ENCODE results near the gene CPN2. TPM values are rescaled to one million over a fixed set of nuclear protein-coding genes. Genes with fewer than 3 reads are reported as not detected.

The CPN2 gene
- total and polyA plus RNA-seq, 4 donors: not detected

DNA sequence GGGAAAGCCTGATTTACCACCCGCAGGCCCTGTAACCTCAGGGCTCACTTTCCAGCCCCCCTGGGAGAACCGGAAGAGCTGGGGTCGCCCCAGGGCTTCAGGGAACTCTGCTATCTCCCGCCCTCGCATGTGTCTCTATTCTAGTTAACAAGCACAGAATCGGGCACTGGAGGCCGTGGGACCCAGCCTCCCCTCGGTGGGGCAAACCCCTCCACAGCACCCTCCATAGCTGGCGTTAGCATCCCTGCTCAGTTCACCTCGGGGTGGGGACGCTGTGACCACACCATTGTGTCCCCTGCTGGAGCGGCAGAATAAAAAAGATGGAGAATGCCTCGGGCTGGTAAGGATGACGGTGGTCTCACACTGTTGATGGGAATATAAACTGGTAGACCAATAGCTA is 21.9 kb upstream of the CPN2 start:
- no peak for ATAC-seq (ENCODE audit: insufficient read depth, low FRiP score)
- no peak for DNase-seq
- Histone ChIP-seq H3K4me1 (ENCODE audit: control insufficient read depth in 5 of 5, insufficient read depth in 5 of 5, low read length in 5 of 5) (peaks cover 0 to 10% (median 3%) of the 10 kb centered on the region in 5 donors), H3K27ac (ENCODE audit: low read depth in 1 of 2, low read length in 1 of 2) (no peak overlapping the region), H3K9ac (ENCODE audit: insufficient read depth in 1 of 2, low read length in 2 of 2) (no peak overlapping the region), H3K9me3 (ENCODE audit: control insufficient read depth in 4 of 4, insufficient read depth in 3 of 4, low read length in 3 of 4) (no peaks in the 10 kb centered on the region), H3K4me3 (no peak overlapping the region), H3K36me3 (ENCODE audit: control insufficient read depth in 4 of 4, insufficient read depth in 4 of 4, low read length in 4 of 4) (no peaks in the 10 kb centered on the region), H3K27me3 (ENCODE audit: control insufficient read depth in 3 of 3, insufficient read depth in 3 of 3, low read length in 2 of 3) (peaks cover 0 to 18% (median 6%) of the 10 kb centered on the region in 3 donors)
- TF ChIP-seq, protein P1, sequence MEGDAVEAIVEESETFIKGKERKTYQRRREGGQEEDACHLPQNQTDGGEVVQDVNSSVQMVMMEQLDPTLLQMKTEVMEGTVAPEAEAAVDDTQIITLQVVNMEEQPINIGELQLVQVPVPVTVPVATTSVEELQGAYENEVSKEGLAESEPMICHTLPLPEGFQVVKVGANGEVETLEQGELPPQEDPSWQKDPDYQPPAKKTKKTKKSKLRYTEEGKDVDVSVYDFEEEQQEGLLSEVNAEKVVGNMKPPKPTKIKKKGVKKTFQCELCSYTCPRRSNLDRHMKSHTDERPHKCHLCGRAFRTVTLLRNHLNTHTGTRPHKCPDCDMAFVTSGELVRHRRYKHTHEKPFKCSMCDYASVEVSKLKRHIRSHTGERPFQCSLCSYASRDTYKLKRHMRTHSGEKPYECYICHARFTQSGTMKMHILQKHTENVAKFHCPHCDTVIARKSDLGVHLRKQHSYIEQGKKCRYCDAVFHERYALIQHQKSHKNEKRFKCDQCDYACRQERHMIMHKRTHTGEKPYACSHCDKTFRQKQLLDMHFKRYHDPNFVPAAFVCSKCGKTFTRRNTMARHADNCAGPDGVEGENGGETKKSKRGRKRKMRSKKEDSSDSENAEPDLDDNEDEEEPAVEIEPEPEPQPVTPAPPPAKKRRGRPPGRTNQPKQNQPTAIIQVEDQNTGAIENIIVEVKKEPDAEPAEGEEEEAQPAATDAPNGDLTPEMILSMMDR (IDR thresholded peaks at IDR 0.05; ENCODE audit: control extremely low read depth, extremely low read depth): no peak
- 92 to 98% methylated on average over 14 of the region's 14 CpGs for WGBS, 2 donors

DNA sequence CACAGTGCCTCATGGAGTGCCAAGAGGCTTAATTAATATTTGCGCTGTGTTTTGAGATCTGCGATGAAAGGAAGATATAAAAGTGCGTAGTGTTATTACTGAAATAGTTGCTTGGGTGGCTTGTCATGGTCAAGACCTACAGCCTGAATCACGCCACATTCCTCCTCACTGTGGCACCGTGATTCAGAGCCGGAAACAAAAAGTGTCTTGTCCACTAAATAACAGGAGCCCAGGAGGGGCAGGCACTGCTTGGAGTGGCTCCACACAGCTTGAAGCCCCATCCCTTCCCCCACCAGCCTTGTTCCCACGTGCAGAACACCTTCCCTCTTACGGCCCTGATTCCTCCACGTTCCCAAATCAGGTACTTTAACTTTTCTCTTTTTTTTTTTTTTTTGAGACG is 19.6 kb upstream of the CPN2 start:
- no peak overlapping the region for H3K4me3 ChIP-seq
- no peak for DNase-seq
- no peaks in the 10 kb centered on the region for H3K36me3 ChIP-seq (ENCODE audit: control insufficient read depth in 4 of 4, insufficient read depth in 4 of 4, low read length in 4 of 4)
- TF ChIP-seq, protein P1 (IDR thresholded peaks at IDR 0.05; ENCODE audit: control extremely low read depth, extremely low read depth): no peak
- H3K9ac ChIP-seq (ENCODE audit: insufficient read depth in 1 of 2, low read length in 2 of 2): no peak overlapping the region
- H3K9me3 ChIP-seq (ENCODE audit: control insufficient read depth in 4 of 4, insufficient read depth in 3 of 4, low read length in 3 of 4): no peaks in the 10 kb centered on the region
- peaks cover 0 to 18% (median 6%) of the 10 kb centered on the region in 3 donors for H3K27me3 ChIP-seq (ENCODE audit: control insufficient read depth in 3 of 3, insufficient read depth in 3 of 3, low read length in 2 of 3)
- no peak for ATAC-seq (ENCODE audit: insufficient read depth, low FRiP score)
- 67 to 84% methylated on average over 9 to 10 of the region's 10 CpGs for WGBS, 2 donors
- no peak overlapping the region for H3K27ac ChIP-seq (ENCODE audit: low read depth in 1 of 2, low read length in 1 of 2)
- H3K4me1 ChIP-seq (ENCODE audit: control insufficient read depth in 5 of 5, insufficient read depth in 5 of 5, low read length in 5 of 5): peaks cover 0 to 10% (median 3%) of the 10 kb centered on the region in 5 donors

DNA sequence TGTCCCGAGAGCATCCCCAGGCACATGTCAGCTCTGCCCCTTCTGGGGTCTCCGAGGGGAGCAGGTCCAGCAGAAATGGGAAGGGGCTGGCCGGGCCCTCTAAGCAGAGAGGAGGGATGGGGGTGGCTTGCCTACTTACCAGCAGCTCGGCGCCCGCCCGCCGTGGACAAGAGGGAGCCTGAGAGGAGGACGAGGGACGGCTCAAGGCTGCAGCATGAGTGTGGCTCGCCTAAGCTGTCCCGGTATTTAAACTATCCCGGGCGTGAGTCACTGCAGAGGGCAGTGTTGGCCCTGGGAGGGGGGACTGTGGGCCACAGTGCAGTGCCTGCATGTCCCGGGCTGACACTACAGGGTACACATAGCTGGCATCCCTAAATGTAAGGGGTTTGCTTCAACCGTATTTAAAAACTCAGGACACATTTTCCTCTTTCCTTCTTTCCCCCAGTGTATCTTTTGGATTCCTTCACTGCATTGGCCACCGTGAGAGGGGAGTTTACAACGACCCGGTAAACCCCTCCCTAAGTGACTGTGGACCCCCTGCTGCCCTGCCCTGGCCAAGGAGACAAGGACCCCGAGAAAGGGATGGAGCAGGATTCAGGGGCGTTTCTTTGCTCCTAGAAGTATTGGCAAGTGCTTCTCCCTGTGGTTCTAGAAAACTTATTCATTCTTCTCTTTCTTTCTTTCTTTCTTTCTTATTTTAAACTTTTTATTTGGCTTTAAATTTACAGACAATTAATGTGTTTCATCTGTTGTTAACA is 18.6 kb upstream of the CPN2 start, which contains the start of gene LRRC15:
Gene LRRC15 (minus strand): TSS at position 222 of the 758 bp plus-strand sequence. CDS start 8,700 bp downstream, outside the sequence.
- no peak within 1 kb of the TSS for H3K4me3 ChIP-seq
- H3K9ac ChIP-seq (ENCODE audit: insufficient read depth in 1 of 2, low read length in 2 of 2): no peak within 1 kb of the TSS
- peak in 2 of 3 donors; percentile 18 to 30 for DNase-seq
- H3K27ac ChIP-seq (ENCODE audit: low read depth in 1 of 2, low read length in 1 of 2): no peak within 1 kb of the TSS
- peaks cover 0 to 16% (median 3%) of the 10 kb centered on the region in 5 donors for H3K4me1 ChIP-seq (ENCODE audit: control insufficient read depth in 5 of 5, insufficient read depth in 5 of 5, low read length in 5 of 5)
- WGBS, 2 donors: 16 to 22% methylated on average over 21 of the region's 21 CpGs
- no peaks in the 10 kb centered on the region for H3K9me3 ChIP-seq (ENCODE audit: control insufficient read depth in 4 of 4, insufficient read depth in 3 of 4, low read length in 3 of 4)
- peak; percentile 59 for ATAC-seq (ENCODE audit: insufficient read depth, low FRiP score)
- peaks cover 0 to 18% (median 6%) of the 10 kb centered on the region in 3 donors for H3K27me3 ChIP-seq (ENCODE audit: control insufficient read depth in 3 of 3, insufficient read depth in 3 of 3, low read length in 2 of 3)
- no peaks in the 10 kb centered on the region for H3K36me3 ChIP-seq (ENCODE audit: control insufficient read depth in 4 of 4, insufficient read depth in 4 of 4, low read length in 4 of 4)
- TF ChIP-seq, protein P1 (IDR thresholded peaks at IDR 0.05; ENCODE audit: control extremely low read depth, extremely low read depth): no peak

Data from lung (tissue), 12 donors.